ENCODE measurements around the gene CTSC. TPM values are rescaled to one million over a fixed set of nuclear protein-coding genes. Genes with fewer than 3 reads are reported as not detected.

Gene CTSC
- total and polyA plus RNA-seq, 9 of the 15 experiments (the other 6 are each of a cell fraction or from before 2014, with no cell fraction given), result 113 to 403 (median 187) TPM

DNA sequence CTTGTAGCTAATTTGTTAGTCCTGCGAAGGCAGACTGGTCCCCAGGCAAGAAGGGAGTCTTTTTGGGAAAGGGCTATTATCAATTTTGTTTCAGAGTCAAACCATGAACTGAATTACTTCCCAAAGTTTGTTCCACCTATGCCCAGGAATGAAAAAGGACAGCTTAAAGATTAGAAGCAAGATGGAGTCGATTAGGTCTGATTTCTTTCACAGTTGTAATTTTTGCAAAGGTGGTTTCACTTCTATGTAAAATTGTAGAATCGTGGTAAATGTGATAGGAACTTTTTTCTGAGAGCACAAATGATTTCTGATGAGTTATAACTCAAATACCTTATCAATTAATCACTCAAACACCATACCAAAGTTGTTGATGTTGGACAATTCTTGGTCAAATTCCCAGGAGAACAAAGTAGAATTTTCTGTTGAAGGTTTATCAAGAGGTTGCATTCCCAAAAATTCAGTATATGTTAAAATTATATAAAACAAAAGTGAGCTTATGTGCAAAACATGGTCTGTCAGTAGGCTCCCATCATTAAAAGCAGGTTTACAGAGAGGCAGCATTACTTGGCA, 2.9 kb upstream of the CTSC start:
- no TSS peak for BruUV-seq (replicated peaks)
- DNase-seq (ENCODE audit: extremely low read depth in 1 of 4, low spot score in 3 of 4) (no peak), ATAC-seq (no peak), FAIRE-seq (no peak)
- POLR2A ChIA-PET, result no interaction called here
- Histone ChIP-seq H3K9me1 (ENCODE audit: control insufficient read depth, insufficient read depth, low read length) (no peaks in the 10 kb centered on the region), H3K4me1 (replicated peaks in 1 of 2; ENCODE audit: control insufficient read depth in 2 of 2, insufficient read depth in 2 of 2, low read length in 2 of 2) (peaks cover 3 to 9% of the 10 kb centered on the region in 2 experiments; a peak in 3 of 5 replicates), H3K9me3 (replicated peaks; ENCODE audit: control insufficient read depth, insufficient read depth, low read depth, low read length) (no peaks in the 10 kb centered on the region), H3K79me2 (ENCODE audit: control insufficient read depth, insufficient read depth, low read length) (peaks cover 46% of the 10 kb centered on the region), H2AFZ (ENCODE audit: low read depth, low read length) (no peak overlapping the region), H3K36me3 (ENCODE audit: control insufficient read depth, insufficient read depth, low read length) (peaks cover 6% of the 10 kb centered on the region; the same call in 1 of the 3 replicates), H3K27me3 (ENCODE audit: control insufficient read depth in 2 of 2, insufficient read depth in 2 of 2, low read length in 2 of 2) (no peaks in the 10 kb centered on the region), H3K4me3 (no peak overlapping the region), H4K20me1 (replicated peaks; ENCODE audit: control insufficient read depth, insufficient read depth, low read length) (no peaks in the 10 kb centered on the region), H3K27ac (ENCODE audit: extremely low read depth, low read depth, low read length) (no peak overlapping the region), H3K9ac (ENCODE audit: insufficient read depth in 1 of 2, low read depth in 2 of 2, low read length in 2 of 2) (no peak overlapping the region), H3K4me2 (ENCODE audit: insufficient read depth, low read length) (no peak overlapping the region)
- intact Hi-C loops (cut with micrococcal nuclease), result no loop called here
- TF ChIP-seq ZNF282 (CRISPR knock-in tag; IDR thresholded peaks at IDR 0.05) (no peak), E2F3 (CRISPR knock-in tag; IDR thresholded peaks at IDR 0.05) (no peak), GTF2B (IDR thresholded peaks at IDR 0.05; ENCODE audit: extremely low read depth, insufficient read length) (no peak), RHOXF2B (CRISPR knock-in tag; conservative IDR thresholded peaks at IDR 0.05) (no peak), SMAD1 (IDR thresholded peaks at IDR 0.05; ENCODE audit: low read depth, low read length, partially characterized antibody) (no peak)
- 56% methylated on average over 3 of the region's 3 CpGs for WGBS (ENCODE audit: insufficient coverage, low coverage, missing lambda C conversion rate)
- CTCF ChIA-PET (ENCODE audit: low intra/inter-chr PET ratio), result no interaction called here
- in situ Hi-C loops (cut with MboI), result no loop called here

Data from K562 (cell line).